ENCODE results near the gene GCLC. TPM values are rescaled to one million over a fixed set of nuclear protein-coding genes. Genes with fewer than 3 reads are reported as not detected.

GCLC gene
- total RNA-seq, 1 experiment from 2014 or later, result 47.1 TPM

GRCh38 chr6:53530346-53530745 lies 14.6 kb downstream of the GCLC start:
- Mint-ChIP-seq H3K9me3 (no peaks in the 10 kb centered on the region), H3K27ac (peak overlapping the region; percentile 83), H3K4me1 (peaks cover 90% of the 10 kb centered on the region), H3K36me3 (no peaks in the 10 kb centered on the region), H3K4me3 (no peak overlapping the region), H3K27me3 (ENCODE audit: low read depth) (no peaks in the 10 kb centered on the region; the same call in 1 of the 2 replicates)
- peak; percentile 28 for DNase-seq (ENCODE audit: low spot score)
- peak; percentile 68 for ATAC-seq
- ChIA-PET CTCF (interaction anchor here (1.1 to 1.8 kb wide), 4 partner anchors 37 to 198 kb away, joined by 3 to 7 read pairs (median 4); no protein-coding TSS in a partner anchor), POLR2A (interaction anchor here (0.7 kb wide), 1 partner anchor 35 kb away, joined by 3 read pairs; no protein-coding TSS in a partner anchor)
- TF ChIP-seq PRDM15 (CRISPR knock-in tag; IDR thresholded peaks at IDR 0.05) (no peak), ZNF532 (CRISPR knock-in tag; IDR thresholded peaks at IDR 0.05; ENCODE audit: borderline replicate concordance) (no peak), TP53 (CRISPR knock-in tag; IDR thresholded peaks at IDR 0.05) (no peak), ESRRA (CRISPR knock-in tag; IDR thresholded peaks at IDR 0.05; ENCODE audit: borderline replicate concordance) (no peak)

GRCh38 chr6:53529324-53530036 lies 15.4 kb downstream of the GCLC start:
- peak overlapping the region; percentile 83 for H3K27ac Mint-ChIP-seq
- H3K27me3 Mint-ChIP-seq (ENCODE audit: low read depth), result no peaks in the 10 kb centered on the region; the same call in 1 of the 2 replicates
- ATAC-seq, result peak; percentile 52
- TF ChIP-seq FOXP4 (CRISPR knock-in tag; IDR thresholded peaks at IDR 0.05), result no peak
- TF ChIP-seq NR1H2 (CRISPR knock-in tag; IDR thresholded peaks at IDR 0.05), result no peak
- TF ChIP-seq ZMAT4 (CRISPR knock-in tag; IDR thresholded peaks at IDR 0.05), result no peak
- no peak for TF ChIP-seq HMGA2 (CRISPR knock-in tag; IDR thresholded peaks at IDR 0.05)
- TF ChIP-seq ZNF263 (CRISPR knock-in tag; IDR thresholded peaks at IDR 0.05; ENCODE audit: low read depth), result no peak
- TF ChIP-seq ZNF281 (CRISPR knock-in tag; IDR thresholded peaks at IDR 0.05), result no peak
- TF ChIP-seq PRRX2 (CRISPR knock-in tag; IDR thresholded peaks at IDR 0.05), result no peak
- TF ChIP-seq NFATC4 (CRISPR knock-in tag; IDR thresholded peaks at IDR 0.05), result no peak
- no peak for TF ChIP-seq FOXK1 (CRISPR knock-in tag; IDR thresholded peaks at IDR 0.05)
- H3K4me3 Mint-ChIP-seq, result 0 out of 2 replicates have a peak overlapping the region, but pooled peaks have one; percentile 36
- peaks cover 92% of the 10 kb centered on the region for H3K4me1 Mint-ChIP-seq
- peak; percentile 31 for DNase-seq (ENCODE audit: low spot score)
- H3K36me3 Mint-ChIP-seq, result no peaks in the 10 kb centered on the region
- no peaks in the 10 kb centered on the region for H3K9me3 Mint-ChIP-seq
- ChIA-PET POLR2A (no interaction called here), CTCF (no interaction called here)

Measured in WTC11 (cell line).